CD14-positive monocyte (primary cell): Measurements from ENCODE around the gene ERP27. TPM values are rescaled to one million over a fixed set of nuclear protein-coding genes. Genes with fewer than 3 reads are reported as not detected.

Source experiments
- DNase-seq, 3 donors: peaks; one replicate each; pipeline ENCODE4 v3.0.0-alpha.2; 2011 to 2022
- H2AFZ ChIP-seq: 2 replicates; pipeline ENCODE4 v1.6.0; 2012; ENCODE audit warnings: mild to moderate bottlenecking, low read depth, low read length, inconsistent platforms; ENCODE audit not compliant: insufficient read depth, poor library complexity, severe bottlenecking
- H3K27ac ChIP-seq, 2 donors: 1 replicate in 1 of 2; 2 replicates in 1 of 2; pipeline ENCODE4 v1.5.1; 2012 to 2013; ENCODE audit warnings: low read length in 2 of 2, control low read depth in 1 of 2, inconsistent platforms in 1 of 2, low read depth in 1 of 2, mild to moderate bottlenecking in 1 of 2
- H3K27me3 ChIP-seq, 2 donors: one replicate each; pipeline versions ENCODE4 v1.6.0 to v1.6.1; 2011 to 2013; ENCODE audit warnings: low read length in 2 of 2; ENCODE audit not compliant: control insufficient read depth in 2 of 2, insufficient read depth in 2 of 2
- H3K36me3 ChIP-seq, 2 donors: replicated peaks in 1 of 2; 1 replicate in 1 of 2; 2 replicates in 1 of 2; pipeline versions ENCODE4 v1.5.1 to v1.6.1; 2012 to 2013; ENCODE audit warnings: low read length in 2 of 2, control low read depth in 1 of 2, inconsistent platforms in 1 of 2, mild to moderate bottlenecking in 1 of 2; ENCODE audit not compliant: insufficient read depth in 2 of 2, control insufficient read depth in 1 of 2
- H3K4me1 ChIP-seq, 2 donors: 1 replicate in 1 of 2; 2 replicates in 1 of 2; pipeline versions ENCODE4 v1.5.1 to v1.6.1; 2012 to 2013; ENCODE audit warnings: low read length in 2 of 2, control low read depth in 1 of 2, inconsistent platforms in 1 of 2, mild to moderate bottlenecking in 1 of 2, moderate library complexity in 1 of 2; ENCODE audit not compliant: insufficient read depth in 2 of 2, control insufficient read depth in 1 of 2
- H3K4me2 ChIP-seq: replicated peaks from 2 replicates; pipeline ENCODE3; 2012; ENCODE audit warnings: low read length, moderate library complexity, mild to moderate bottlenecking; ENCODE audit not compliant: poor library complexity, severe bottlenecking; ENCODE audit errors: extremely low read depth
- H3K4me3 ChIP-seq, 3 experiments: fragments of 200-600 bp in 1 of 3; sonication (generic) in 1 of 3; replicated peaks in 1 of 3; 1 replicate in 2 of 3; 2 replicates in 1 of 3; pipeline ENCODE4 v1.5.1; 2011 to 2013; ENCODE audit warnings: low read length in 3 of 3, mild to moderate bottlenecking in 3 of 3, control low read depth in 2 of 3, low read depth in 2 of 3, inconsistent platforms in 1 of 3, moderate library complexity in 1 of 3
- H3K79me2 ChIP-seq: 2 replicates; pipeline ENCODE4 v1.6.0; 2012; ENCODE audit warnings: mild to moderate bottlenecking, control low read depth, inconsistent platforms, low read length, moderate library complexity; ENCODE audit not compliant: insufficient read depth
- H3K9ac ChIP-seq: 2 replicates; pipeline ENCODE4 v1.6.0; 2017; ENCODE audit warnings: low read length, mild to moderate bottlenecking; ENCODE audit not compliant: insufficient read depth, poor library complexity, severe bottlenecking
- H3K9me3 ChIP-seq, 2 donors: replicated peaks in 1 of 2; 1 replicate in 1 of 2; 2 replicates in 1 of 2; pipeline versions ENCODE4 v1.5.1 to v1.6.1; 2012 to 2013; ENCODE audit warnings: low read length in 2 of 2, control low read depth in 1 of 2; ENCODE audit not compliant: control insufficient read depth in 1 of 2, insufficient read depth in 1 of 2
- H4K20me1 ChIP-seq: 2 replicates; pipeline ENCODE4 v1.6.0; 2012; ENCODE audit warnings: mild to moderate bottlenecking, low read length, control low read depth, moderate library complexity; ENCODE audit not compliant: insufficient read depth
- H3K27ac Mint-ChIP-seq, 7 donors: one replicate each; pipeline ENCODE4 v1.8.0; 2020; ENCODE audit warnings: mild to moderate bottlenecking in 7 of 7, mixed read lengths in 7 of 7, moderate library complexity in 6 of 7, inconsistent platforms in 2 of 7
- H3K27me3 Mint-ChIP-seq, 3 donors: one replicate each; pipeline ENCODE4 v1.8.0; 2021 to 2022; ENCODE audit warnings: low read depth in 3 of 3, mild to moderate bottlenecking in 3 of 3, mixed read lengths in 3 of 3, moderate library complexity in 3 of 3, inconsistent platforms in 1 of 3
- H3K36me3 Mint-ChIP-seq, 2 donors: one replicate each; pipeline ENCODE4 v1.8.0; 2020; ENCODE audit warnings: mixed read lengths in 2 of 2, inconsistent platforms in 1 of 2, mild to moderate bottlenecking in 1 of 2
- H3K4me1 Mint-ChIP-seq: one replicate; pipeline ENCODE4 v1.8.0; 2020; ENCODE audit warnings: mild to moderate bottlenecking, mixed read lengths
- H3K4me3 Mint-ChIP-seq, 2 donors: one replicate each; pipeline ENCODE4 v1.8.0; 2020; ENCODE audit warnings: mild to moderate bottlenecking in 2 of 2, mixed read lengths in 2 of 2, moderate library complexity in 1 of 2
- H3K9me3 Mint-ChIP-seq, 7 donors: one replicate each; pipeline ENCODE4 v1.8.0; 2020 to 2022; ENCODE audit warnings: mixed read lengths in 7 of 7, mild to moderate bottlenecking in 6 of 7, moderate library complexity in 6 of 7, inconsistent platforms in 2 of 7
- CTCF ChIP-seq: fragments of 200-600 bp; IDR thresholded peaks from one replicate; pipeline ENCODE4 v1.8.0; 2022; ENCODE audit warnings: antibody characterized with exemption, mild to moderate bottlenecking
- WGBS: methylation state at CpG from one replicate; pipeline ENCODE4 v1.1.5; 2013; ENCODE audit warnings: missing lambda C conversion rate; ENCODE audit not compliant: insufficient coverage; 5-methylcytosine and 5-hydroxymethylcytosine counted together
- intact Hi-C, 2 donors: fragments of 100-400 bp; cut with micrococcal nuclease; formaldehyde crosslinking; loops; one replicate each; pipeline versions ENCODE4 v1.15.0 to v1.15.1; 2023
- polyA plus RNA-seq, 3 donors: library from polyadenylated mRNA; depleted of rRNA in 1 of 3; unstranded in 2 of 3; stranded (reverse) in 1 of 3; fragments of 300-500 nt in 2 of 3; fragments of >200 nt in 1 of 3; fragmentation: Illumina TruSeq in 2 of 3; gene quantifications; 1 replicate in 2 of 3; 2 replicates in 1 of 3; pipeline ENCODE4 v1.2.3, GENCODE V29; 2012 to 2021

The ERP27 gene
- polyA plus RNA-seq, 3 donors: 2.5 to 7.2 (median 2.5) TPM

GRCh38 chr12:14962797-14963196, 24.5 kb upstream of the ERP27 start:
- H3K36me3 ChIP-seq: no peaks in the 10 kb centered on the region
- H3K4me2 ChIP-seq: peak overlapping the region; percentile 97
- H3K27me3 ChIP-seq: no peaks in the 10 kb centered on the region
- peak overlapping the region; percentile 27 to 96 for H3K27ac ChIP-seq
- peak overlapping the region in 6 of 7 donors; percentile 26 to 99 (median 81) for H3K27ac Mint-ChIP-seq
- intact Hi-C loops: loop anchor here (5.0 to 10.0 kb wide), 3 partner anchors 35 to 1865 kb away; no protein-coding TSS in a partner anchor
- no CpG with 5 or more reads among the region's 3 CpGs for WGBS
- peaks cover 0 to 5% (median 0%) of the 10 kb centered on the region in 7 donors for H3K9me3 Mint-ChIP-seq
- H2AFZ ChIP-seq: no peak overlapping the region
- H3K79me2 ChIP-seq: peaks cover 58% of the 10 kb centered on the region
- no peak for DNase-seq
- H3K27me3 Mint-ChIP-seq: no peaks in the 10 kb centered on the region
- peaks cover 7% of the 10 kb centered on the region in 2 donors for H3K36me3 Mint-ChIP-seq
- H3K9ac ChIP-seq: no peak overlapping the region
- no peaks in the 10 kb centered on the region for H3K9me3 ChIP-seq
- H3K4me3 Mint-ChIP-seq: peak overlapping the region in 1 of 2 donors; percentile 35
- H3K4me1 ChIP-seq: peaks cover 54 to 73% of the 10 kb centered on the region in 2 donors
- peak overlapping the region; percentile 82 to 100 (median 95) for H3K4me3 ChIP-seq
- H4K20me1 ChIP-seq: peaks cover 29% of the 10 kb centered on the region
- H3K4me1 Mint-ChIP-seq: peaks cover 69% of the 10 kb centered on the region
- no peak for TF ChIP-seq CTCF

- peak overlapping the region in 1 of 2 donors; percentile 96 for H3K27ac ChIP-seq
- no peak for TF ChIP-seq CTCF
- Mint-ChIP-seq H3K27ac (peak overlapping the region; percentile 95 to 99 (median 99)), H3K4me3 (peak overlapping the region; percentile 95 to 99), H3K36me3 (peaks cover 9 to 11% of the 10 kb centered on the region in 2 donors), H3K9me3 (peaks cover 0 to 5% (median 0%) of the 10 kb centered on the region in 7 donors), H3K4me1 (peaks cover 75% of the 10 kb centered on the region), H3K27me3 (no peaks in the 10 kb centered on the region)
- no peaks in the 10 kb centered on the region for H3K9me3 ChIP-seq
- peak overlapping the region; percentile 97 for H3K4me2 ChIP-seq
- H3K4me3 ChIP-seq: peak overlapping the region; percentile 82 to 100 (median 95)
- no CpG with 5 or more reads among the region's 3 CpGs for WGBS
- peaks cover 64% of the 10 kb centered on the region for H3K79me2 ChIP-seq
- H3K4me1 ChIP-seq: peaks cover 60 to 79% of the 10 kb centered on the region in 2 donors
- no peaks in the 10 kb centered on the region for H3K27me3 ChIP-seq
- DNase-seq: peak in 2 of 3 donors; percentile 54 to 67
- intact Hi-C loops: loop anchor here (5.0 to 10.0 kb wide), 3 partner anchors 35 to 1865 kb away; no protein-coding TSS in a partner anchor
- peaks cover 35% of the 10 kb centered on the region for H4K20me1 ChIP-seq
- peak overlapping the region; percentile 77 for H3K9ac ChIP-seq
- H2AFZ ChIP-seq: peak overlapping the region; percentile 19
- no peaks in the 10 kb centered on the region for H3K36me3 ChIP-seq
Observed at GRCh38 chr12:14962153-14962539, 23.8 kb upstream of the ERP27 start.
